ENCODE results near the gene STXBP6.

Gene STXBP6

DNA sequence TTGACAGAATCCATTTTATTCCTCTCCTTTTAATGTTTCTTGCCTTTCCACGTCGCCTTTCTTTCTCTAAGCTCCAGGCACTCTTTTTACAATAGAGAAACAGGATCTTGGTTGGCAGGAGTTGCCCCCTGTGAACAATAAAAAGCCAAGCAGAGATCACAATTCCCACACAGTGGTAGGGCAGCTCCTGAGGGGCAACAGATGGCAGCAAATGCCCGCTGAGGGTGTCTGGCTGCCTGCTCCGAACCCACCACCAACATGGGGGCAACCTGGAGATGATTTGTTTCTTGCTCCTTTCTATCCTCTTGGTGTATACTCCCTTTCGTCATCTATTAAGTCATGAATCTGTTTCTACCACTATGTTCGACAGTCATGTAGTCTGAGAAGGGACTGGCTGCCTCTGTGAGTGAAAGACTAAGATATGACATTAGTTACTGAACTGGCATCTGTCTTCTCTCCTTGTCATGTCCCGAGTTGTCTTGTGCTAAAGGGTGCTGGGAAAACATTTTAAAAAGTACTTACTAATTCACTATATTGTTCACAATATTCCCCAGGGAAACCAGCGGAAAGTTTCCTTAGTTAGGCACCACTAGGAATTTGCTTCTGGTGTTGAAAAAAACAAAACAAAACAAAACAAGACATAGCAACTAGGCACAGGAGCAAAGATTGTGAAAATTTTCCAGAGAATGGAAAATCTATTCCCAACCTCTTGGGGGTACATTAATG lies 170.1 kb downstream of the STXBP6 start:
- H3K36me3 ChIP-seq (ENCODE audit: control insufficient read depth, insufficient read depth, low read length), result no peaks in the 10 kb centered on the region

DNA sequence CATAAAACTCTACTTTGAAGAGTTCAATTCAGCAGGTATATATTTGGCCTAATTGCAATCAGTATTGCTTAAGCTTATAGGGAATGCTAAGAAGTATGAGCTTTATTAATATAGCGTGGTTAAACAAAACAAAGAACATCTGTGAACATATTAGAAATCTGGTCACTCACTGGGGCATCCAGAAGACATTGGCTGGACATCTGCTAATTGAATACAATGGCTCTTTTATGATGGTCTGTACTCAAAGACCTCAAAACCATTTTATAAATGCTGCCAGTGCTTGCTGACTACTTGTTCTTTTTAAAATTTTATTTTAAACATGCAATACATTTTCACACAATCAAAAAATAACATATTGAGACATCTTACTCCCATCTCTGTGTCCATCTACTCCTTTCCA lies 173.0 kb downstream of the STXBP6 start:
- H3K9me3 ChIP-seq (ENCODE audit: control insufficient read depth, low read length), result no peaks in the 10 kb centered on the region
- H3K9ac ChIP-seq (ENCODE audit: low read length), result no peak overlapping the region
- H3K36me3 ChIP-seq (ENCODE audit: control insufficient read depth, insufficient read depth, low read length), result no peaks in the 10 kb centered on the region
- H3K4me3 ChIP-seq (ENCODE audit: low read length), result no peak overlapping the region
- H3K27me3 ChIP-seq (ENCODE audit: control insufficient read depth, insufficient read depth, low read length), result no peaks in the 10 kb centered on the region
- H3K4me1 ChIP-seq (ENCODE audit: control insufficient read depth, insufficient read depth, low read length), result peaks cover 14% of the 10 kb centered on the region

More for the DNA sequence above, 170.1 kb downstream of the STXBP6 start:
- Histone ChIP-seq H3K4me1 (ENCODE audit: control insufficient read depth, insufficient read depth, low read length) (peaks cover 14% of the 10 kb centered on the region), H3K9ac (ENCODE audit: low read length) (no peak overlapping the region), H3K27me3 (ENCODE audit: control insufficient read depth, insufficient read depth, low read length) (no peaks in the 10 kb centered on the region), H3K9me3 (ENCODE audit: control insufficient read depth, low read length) (no peaks in the 10 kb centered on the region), H3K4me3 (ENCODE audit: low read length) (no peak overlapping the region)

DNA sequence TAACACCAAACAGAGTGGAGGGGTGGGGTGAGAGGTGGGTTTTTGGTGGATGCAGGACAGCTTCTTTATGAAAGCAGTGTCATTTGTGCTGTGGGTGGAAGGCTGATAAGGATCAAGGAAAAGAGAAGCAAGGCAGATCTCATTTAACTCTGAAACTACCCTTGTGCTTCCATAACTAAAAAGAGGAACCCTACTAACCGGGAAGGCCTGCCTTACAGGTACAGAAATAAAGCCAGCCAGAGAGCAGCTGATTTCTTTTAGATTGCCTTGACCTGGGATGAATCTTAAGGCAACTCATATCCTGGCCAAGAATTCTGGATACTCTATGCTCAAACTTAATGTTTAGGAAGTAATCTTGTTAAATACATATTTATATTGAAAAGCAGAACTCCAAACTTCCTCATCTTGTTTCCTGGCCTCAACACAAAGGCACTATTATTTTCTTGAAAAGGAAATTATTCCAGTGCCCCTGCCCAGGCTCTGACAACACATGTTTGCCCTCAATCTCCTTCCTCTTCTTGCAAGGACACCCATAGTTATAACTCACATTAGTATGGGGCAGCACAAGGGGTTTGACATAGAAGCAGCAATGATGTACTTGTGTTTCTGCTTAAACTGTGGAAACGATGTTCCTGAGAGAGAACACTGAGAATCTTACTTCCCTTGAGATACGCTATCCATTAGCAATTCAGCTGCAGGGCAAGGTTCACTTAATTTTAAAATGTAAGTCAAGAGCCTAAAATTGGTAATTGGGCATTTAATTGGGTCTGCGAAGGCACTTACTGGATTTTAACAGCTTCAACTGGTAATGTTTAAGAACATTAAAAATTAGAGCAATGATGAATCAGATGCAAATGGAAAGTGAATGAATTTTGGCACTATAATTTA lies 173.7 kb downstream of the STXBP6 start:
- peaks cover 14% of the 10 kb centered on the region for H3K4me1 ChIP-seq (ENCODE audit: control insufficient read depth, insufficient read depth, low read length)
- H3K36me3 ChIP-seq (ENCODE audit: control insufficient read depth, insufficient read depth, low read length), result no peaks in the 10 kb centered on the region
- H3K27me3 ChIP-seq (ENCODE audit: control insufficient read depth, insufficient read depth, low read length), result no peaks in the 10 kb centered on the region
- no peak overlapping the region for H3K9ac ChIP-seq (ENCODE audit: low read length)
- no peak overlapping the region for H3K4me3 ChIP-seq (ENCODE audit: low read length)
- no peaks in the 10 kb centered on the region for H3K9me3 ChIP-seq (ENCODE audit: control insufficient read depth, low read length)

DNA sequence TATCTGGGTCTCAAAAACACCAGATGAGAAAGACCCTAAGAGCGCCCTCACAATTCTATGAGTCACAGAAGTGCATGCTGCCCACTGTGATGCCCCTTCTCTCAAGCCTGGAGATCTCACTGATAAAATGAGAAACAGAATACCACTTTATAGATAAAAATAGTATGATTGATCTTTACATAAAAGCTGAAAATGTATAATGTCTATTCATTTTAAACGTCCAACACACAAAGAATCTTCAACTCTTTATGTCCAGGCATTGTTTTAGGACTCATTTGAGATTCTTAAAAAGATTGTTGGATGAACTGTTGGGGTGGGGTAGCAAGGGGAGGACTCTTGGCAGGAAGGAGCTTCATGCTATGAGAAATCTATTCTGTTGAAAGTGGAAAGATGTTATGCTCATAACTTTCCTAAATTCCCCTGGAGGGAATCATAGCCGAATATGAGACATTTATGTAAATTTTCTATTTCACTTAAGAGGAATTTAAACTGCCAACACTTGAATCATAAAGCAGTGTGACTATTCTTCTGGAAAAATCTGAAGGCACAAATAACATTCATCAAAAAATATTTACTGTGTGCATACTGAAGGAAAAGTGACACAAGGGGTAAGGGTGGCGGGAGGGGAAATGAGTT lies 174.6 kb downstream of the STXBP6 start:
- Histone ChIP-seq H3K4me3 (ENCODE audit: low read length) (no peak overlapping the region), H3K36me3 (ENCODE audit: control insufficient read depth, insufficient read depth, low read length) (no peaks in the 10 kb centered on the region), H3K27me3 (ENCODE audit: control insufficient read depth, insufficient read depth, low read length) (no peaks in the 10 kb centered on the region), H3K9ac (ENCODE audit: low read length) (no peak overlapping the region), H3K9me3 (ENCODE audit: control insufficient read depth, low read length) (no peaks in the 10 kb centered on the region), H3K4me1 (ENCODE audit: control insufficient read depth, insufficient read depth, low read length) (peaks cover 14% of the 10 kb centered on the region)

DNA sequence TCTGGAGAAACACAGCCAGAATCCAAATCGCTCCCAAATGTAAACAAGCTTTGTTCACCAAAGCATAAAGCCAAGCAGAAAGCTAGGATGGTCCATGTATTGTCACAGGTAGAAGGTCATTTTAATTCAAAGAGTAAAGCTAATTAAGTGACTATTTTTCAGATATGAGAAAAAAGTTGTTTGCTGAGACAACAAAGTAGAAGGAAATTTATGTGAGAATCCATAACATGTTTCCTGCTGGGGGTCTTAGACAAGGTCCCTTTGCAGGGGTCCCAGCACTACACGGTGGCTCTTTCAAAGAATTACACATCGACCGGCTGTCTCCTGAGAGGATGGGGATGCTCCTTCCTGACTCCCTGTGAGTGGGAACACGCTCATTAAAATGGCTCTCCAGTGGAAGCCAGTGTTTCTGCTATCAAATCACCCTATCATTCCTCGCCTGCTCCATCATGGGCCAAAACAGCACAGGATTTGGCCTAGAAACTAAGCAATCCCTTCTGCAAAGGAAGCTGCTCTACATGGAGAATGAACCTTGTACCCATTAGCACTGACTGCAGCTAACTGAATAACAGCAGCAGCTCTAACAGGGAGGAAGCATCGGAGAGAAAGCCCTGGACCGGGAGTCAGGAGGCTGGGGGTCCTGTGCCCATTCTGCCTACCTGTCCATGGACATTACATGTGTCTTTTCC lies 175.3 kb downstream of the STXBP6 start:
- Histone ChIP-seq H3K27me3 (ENCODE audit: control insufficient read depth, insufficient read depth, low read length) (no peaks in the 10 kb centered on the region), H3K4me3 (ENCODE audit: low read length) (no peak overlapping the region), H3K36me3 (ENCODE audit: control insufficient read depth, insufficient read depth, low read length) (no peaks in the 10 kb centered on the region), H3K4me1 (ENCODE audit: control insufficient read depth, insufficient read depth, low read length) (peaks cover 14% of the 10 kb centered on the region), H3K9me3 (ENCODE audit: control insufficient read depth, low read length) (no peaks in the 10 kb centered on the region), H3K9ac (ENCODE audit: low read length) (no peak overlapping the region)

DNA sequence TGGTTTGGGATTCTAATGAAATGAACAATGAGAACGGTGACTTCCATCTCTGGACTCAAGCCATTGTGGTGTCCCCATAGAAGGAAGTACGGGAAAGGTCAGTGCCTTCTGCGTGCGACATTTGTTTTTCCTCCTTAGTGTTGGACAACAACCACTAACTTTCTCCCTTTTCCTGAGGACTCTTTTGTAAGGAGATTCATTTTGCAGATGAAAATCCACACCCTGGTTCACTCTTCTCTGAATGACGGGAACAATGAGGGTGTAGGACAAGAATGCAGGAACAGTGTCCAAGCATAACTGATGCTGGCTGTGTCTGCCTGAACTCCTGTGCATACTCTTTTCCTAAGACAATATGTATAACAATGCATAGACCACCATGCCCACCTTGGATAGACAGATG lies 176.4 kb downstream of the STXBP6 start:
- no peaks in the 10 kb centered on the region for H3K9me3 ChIP-seq (ENCODE audit: control insufficient read depth, low read length)
- H3K4me3 ChIP-seq (ENCODE audit: low read length), result no peak overlapping the region
- H3K27me3 ChIP-seq (ENCODE audit: control insufficient read depth, insufficient read depth, low read length), result no peaks in the 10 kb centered on the region
- no peaks in the 10 kb centered on the region for H3K36me3 ChIP-seq (ENCODE audit: control insufficient read depth, insufficient read depth, low read length)
- H3K4me1 ChIP-seq (ENCODE audit: control insufficient read depth, insufficient read depth, low read length), result peaks cover 14% of the 10 kb centered on the region
- H3K9ac ChIP-seq (ENCODE audit: low read length), result no peak overlapping the region

DNA sequence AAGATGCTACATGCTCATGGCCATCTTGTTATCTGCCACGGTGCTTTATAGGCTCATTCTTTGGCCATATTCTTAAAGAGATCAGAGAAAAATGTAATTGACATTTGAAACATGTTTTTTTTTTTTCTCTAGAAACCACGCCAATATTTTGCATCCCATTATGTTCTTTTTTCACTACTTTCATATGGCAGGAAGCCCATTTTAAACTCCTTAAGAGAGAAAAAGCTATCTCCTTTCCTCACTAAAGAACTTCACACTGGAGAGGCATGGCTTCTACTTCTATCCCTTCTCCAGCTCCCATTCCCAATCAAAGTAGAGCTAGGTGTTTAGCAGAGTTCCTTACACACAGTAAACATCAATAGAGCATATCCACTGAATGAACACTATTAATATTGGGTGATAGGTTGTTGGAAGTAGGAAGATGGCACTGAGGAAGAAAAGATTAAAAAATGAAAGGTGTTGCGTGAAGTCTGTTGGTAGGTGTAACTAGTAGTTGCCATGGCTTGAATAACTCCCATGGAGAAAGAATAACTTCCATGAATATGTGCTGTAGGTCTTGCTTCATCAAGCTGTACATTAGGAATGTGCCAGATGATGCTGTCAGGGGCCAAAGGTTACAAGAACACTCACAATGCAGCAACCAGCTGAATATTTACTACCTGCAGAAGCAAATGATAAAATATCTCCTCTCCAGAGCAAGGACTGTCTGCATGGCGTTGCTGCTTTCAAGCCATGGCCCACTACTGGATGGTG lies 178.8 kb downstream of the STXBP6 start:
- Histone ChIP-seq H3K27me3 (ENCODE audit: control insufficient read depth, insufficient read depth, low read length) (no peaks in the 10 kb centered on the region), H3K9ac (ENCODE audit: low read length) (no peak overlapping the region), H3K36me3 (ENCODE audit: control insufficient read depth, insufficient read depth, low read length) (no peaks in the 10 kb centered on the region), H3K4me1 (ENCODE audit: control insufficient read depth, insufficient read depth, low read length) (peaks cover 10% of the 10 kb centered on the region), H3K4me3 (ENCODE audit: low read length) (no peak overlapping the region), H3K9me3 (ENCODE audit: control insufficient read depth, low read length) (no peaks in the 10 kb centered on the region)

DNA sequence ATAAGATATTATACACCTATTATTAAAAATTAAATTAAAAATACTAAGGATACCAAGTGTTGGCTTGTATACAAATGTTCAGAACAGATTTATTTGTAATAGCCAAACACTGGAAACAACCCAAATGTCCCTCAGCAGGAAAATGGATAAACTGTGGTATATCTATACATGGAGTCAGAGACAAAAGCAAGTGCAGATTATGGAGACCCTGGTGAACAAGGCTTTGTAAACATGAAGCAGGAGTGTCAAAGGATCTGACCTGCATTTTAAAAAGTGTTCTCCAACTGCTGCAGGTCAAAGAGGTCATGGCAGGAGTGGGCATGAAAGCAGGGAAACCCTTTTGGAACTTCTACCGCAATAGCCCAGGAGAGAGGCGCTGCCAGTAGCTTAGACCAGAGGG lies 181.6 kb downstream of the STXBP6 start:
- Histone ChIP-seq H3K9ac (ENCODE audit: low read length) (no peak overlapping the region), H3K4me1 (ENCODE audit: control insufficient read depth, insufficient read depth, low read length) (no peaks in the 10 kb centered on the region), H3K27me3 (ENCODE audit: control insufficient read depth, insufficient read depth, low read length) (no peaks in the 10 kb centered on the region), H3K4me3 (ENCODE audit: low read length) (no peak overlapping the region), H3K36me3 (ENCODE audit: control insufficient read depth, insufficient read depth, low read length) (no peaks in the 10 kb centered on the region), H3K9me3 (ENCODE audit: control insufficient read depth, low read length) (no peaks in the 10 kb centered on the region)

DNA sequence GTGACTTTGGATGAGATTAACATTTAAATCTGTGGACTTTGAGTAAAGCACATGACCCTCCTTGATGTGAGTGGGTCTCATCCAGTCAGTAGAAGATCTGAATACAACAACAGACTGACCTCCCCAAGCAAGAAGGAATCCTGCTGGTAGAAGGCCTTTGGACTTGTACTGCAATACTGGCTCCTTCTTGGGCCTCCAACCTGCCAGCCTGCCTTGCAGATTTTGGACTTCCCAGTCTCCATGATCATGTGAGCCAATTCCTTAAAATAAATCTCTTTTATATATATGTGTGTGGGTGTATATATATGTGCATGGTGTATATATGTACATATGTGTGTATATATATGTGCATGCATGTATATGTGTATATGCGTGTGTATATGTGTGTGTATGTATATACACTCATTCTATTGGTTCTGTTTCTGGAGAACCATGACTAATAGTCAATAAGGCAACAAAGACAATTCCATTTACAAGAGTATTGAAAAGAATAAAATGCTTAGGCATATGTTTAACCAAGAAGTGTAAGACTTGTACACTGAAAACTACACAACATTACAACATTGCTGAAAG lies 183.8 kb downstream of the STXBP6 start:
- H3K4me3 ChIP-seq (ENCODE audit: low read length), result no peak overlapping the region
- H3K36me3 ChIP-seq (ENCODE audit: control insufficient read depth, insufficient read depth, low read length), result no peaks in the 10 kb centered on the region
- H3K27me3 ChIP-seq (ENCODE audit: control insufficient read depth, insufficient read depth, low read length), result no peaks in the 10 kb centered on the region
- H3K9ac ChIP-seq (ENCODE audit: low read length), result no peak overlapping the region
- no peaks in the 10 kb centered on the region for H3K9me3 ChIP-seq (ENCODE audit: control insufficient read depth, low read length)
- peaks cover 13% of the 10 kb centered on the region for H3K4me1 ChIP-seq (ENCODE audit: control insufficient read depth, insufficient read depth, low read length)

DNA sequence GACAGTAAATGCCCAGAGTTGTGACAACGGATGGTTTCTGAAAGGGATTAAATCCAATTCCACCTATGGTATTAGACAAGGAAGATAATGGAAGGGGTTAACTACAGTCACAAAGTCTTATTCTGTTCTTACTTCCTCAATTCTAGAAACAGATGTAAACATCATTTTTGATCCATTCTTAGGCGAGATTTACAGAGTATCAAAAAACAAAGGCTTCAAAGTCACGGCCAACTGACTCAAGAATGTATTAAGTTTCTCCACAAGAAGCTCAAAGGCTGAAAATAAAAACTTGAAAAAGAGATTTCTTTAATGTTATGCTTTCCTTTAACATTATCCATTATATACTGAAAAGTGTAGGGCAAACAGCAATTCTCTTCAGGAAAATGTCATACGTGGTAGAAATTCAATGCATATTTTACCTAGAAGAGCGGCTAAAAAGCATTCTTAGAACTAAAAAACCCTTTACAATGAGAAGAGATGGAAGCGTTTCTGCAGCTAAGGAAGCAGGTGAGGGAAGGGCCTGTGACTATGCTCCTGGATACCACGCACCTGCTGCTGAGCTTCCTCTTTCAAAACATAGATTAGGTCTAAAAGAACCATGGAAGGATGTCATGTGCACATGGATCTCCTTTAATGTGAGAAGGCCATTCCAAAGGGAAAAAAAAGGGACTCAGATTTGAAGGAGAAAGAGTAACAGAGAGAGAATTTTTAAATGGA lies 185.8 kb downstream of the STXBP6 start:
- no peaks in the 10 kb centered on the region for H3K36me3 ChIP-seq (ENCODE audit: control insufficient read depth, insufficient read depth, low read length)
- no peaks in the 10 kb centered on the region for H3K27me3 ChIP-seq (ENCODE audit: control insufficient read depth, insufficient read depth, low read length)
- H3K9me3 ChIP-seq (ENCODE audit: control insufficient read depth, low read length), result no peaks in the 10 kb centered on the region
- peaks cover 13% of the 10 kb centered on the region for H3K4me1 ChIP-seq (ENCODE audit: control insufficient read depth, insufficient read depth, low read length)
- no peak overlapping the region for H3K9ac ChIP-seq (ENCODE audit: low read length)
- H3K4me3 ChIP-seq (ENCODE audit: low read length), result no peak overlapping the region

All from mucosa of stomach (tissue), 1 donor.